Measurements from ENCODE around the gene KIFC3.

GRCh38 chr16:57815987-57816745 lies 13.9 kb upstream of the KIFC3 start:
- TF ChIP-seq CTCF (IDR thresholded peaks at IDR 0.05; ENCODE audit: low read depth, low read length), result no peak
- no peak for TF ChIP-seq EZH2phosphoT487 (IDR thresholded peaks at IDR 0.05; ENCODE audit: low read depth)

Data from OCI-LY3 (cell line).